Measurements from ENCODE around the gene ACAD9. TPM values are rescaled to one million over a fixed set of nuclear protein-coding genes. Genes with fewer than 3 reads are reported as not detected.
"Not testable (repeated sequence)": the region's sequence is repeated elsewhere in the genome, so short reads cannot be mapped to it uniquely, and the experiment has no call there.

ACAD9 gene
- polyA plus RNA-seq (2013, experiment 1 of 2) = 25.3 TPM
- polyA plus RNA-seq (2013, experiment 2 of 2) = 26.9 TPM

GRCh38 chr3:128879125-128879969 lies at the start of gene ACAD9:
TSS of gene ACAD9 (plus strand) at chr3:128879620. CDS start at chr3:128879692, 72 bp downstream.
- Histone ChIP-seq H4K8ac (ENCODE audit: low read length) (peak within 1 kb of the TSS; percentile 95), H3K9ac (ENCODE audit: low read length) (peak within 1 kb of the TSS; percentile 96), H2BK120ac (ENCODE audit: low read depth, low read length) (peak within 1 kb of the TSS; percentile 50), H3K4me1 (ENCODE audit: control insufficient read depth, insufficient read depth, low read depth, low read length) (peaks cover 11% of the 10 kb centered on the region), H3K27me3 (ENCODE audit: control insufficient read depth in 1 of 2, insufficient read depth in 1 of 2, low read length in 2 of 2) (peaks cover 0 to 11% of the 10 kb centered on the region in 2 experiments), H3K4me2 (ENCODE audit: low read length, poor library complexity, severe bottlenecking) (peak within 1 kb of the TSS; percentile 74), H3K4me3 (ENCODE audit: insufficient read depth in 1 of 2, low read depth in 1 of 2, low read length in 2 of 2) (peak within 1 kb of the TSS; percentile 91 to 96), H2BK15ac (ENCODE audit: low read depth, poor library complexity, severe bottlenecking) (peak within 1 kb of the TSS; percentile 63), H2BK5ac (ENCODE audit: low read depth, low read length, poor library complexity, severe bottlenecking) (peak within 1 kb of the TSS; percentile 60), H2AFZ (ENCODE audit: low read depth, low read length) (peak within 1 kb of the TSS; percentile 97), H4K91ac (ENCODE audit: low read length) (peak within 1 kb of the TSS; percentile 76), H3K4ac (ENCODE audit: low read depth in 1 of 2, low read length in 2 of 2) (peak within 1 kb of the TSS; percentile 80 to 97), H2AK5ac (ENCODE audit: low read length, severe bottlenecking) (peak within 1 kb of the TSS; percentile 46), H3K27ac (ENCODE audit: low read length, poor library complexity, severe bottlenecking) (peak within 1 kb of the TSS; percentile 78), H2BK12ac (ENCODE audit: low read length in 2 of 2) (no peak within 1 kb of the TSS), H3K36me3 (ENCODE audit: control insufficient read depth in 1 of 2, insufficient read depth in 2 of 2, low read depth in 1 of 2, low read length in 2 of 2) (peaks cover 2 to 28% of the 10 kb centered on the region in 2 experiments), H3K14ac (ENCODE audit: low read length in 2 of 2) (peak within 1 kb of the TSS in 1 of 2 experiments; percentile 18), H3K9me3 (ENCODE audit: control insufficient read depth, low read length) (no peaks in the 10 kb centered on the region), H3K23ac (ENCODE audit: low read length in 2 of 2) (no peak within 1 kb of the TSS), H3K18ac (ENCODE audit: low read depth in 1 of 2, low read length in 2 of 2) (peak within 1 kb of the TSS; percentile 91 to 93), H3K79me1 (replicated peaks; ENCODE audit: low read length, poor library complexity, severe bottlenecking) (peaks cover 27% of the 10 kb centered on the region)
- peak; percentile 97 for DNase-seq
- 1% methylated on average over 65 of the region's 65 CpGs for WGBS

GRCh38 chr3:128829925-128830625 lies 49.3 kb upstream of the ACAD9 start:
- H3K18ac ChIP-seq (ENCODE audit: low read depth in 1 of 2, low read length in 2 of 2); H2BK12ac ChIP-seq (ENCODE audit: low read length in 2 of 2); H2AK5ac ChIP-seq (ENCODE audit: low read length, severe bottlenecking); DNase-seq; H3K4ac ChIP-seq (ENCODE audit: low read depth in 1 of 2, low read length in 2 of 2); H2AFZ ChIP-seq (ENCODE audit: low read depth, low read length); H4K8ac ChIP-seq (ENCODE audit: low read length); H3K23ac ChIP-seq (ENCODE audit: low read length in 2 of 2); H2BK15ac ChIP-seq (ENCODE audit: low read depth, poor library complexity, severe bottlenecking); H3K27me3 ChIP-seq (ENCODE audit: control insufficient read depth in 1 of 2, insufficient read depth in 1 of 2, low read length in 2 of 2); H4K91ac ChIP-seq (ENCODE audit: low read length); H3K4me1 ChIP-seq (ENCODE audit: control insufficient read depth, insufficient read depth, low read depth, low read length); H3K27ac ChIP-seq (ENCODE audit: low read length, poor library complexity, severe bottlenecking); H2BK5ac ChIP-seq (ENCODE audit: low read depth, low read length, poor library complexity, severe bottlenecking); H3K36me3 ChIP-seq (ENCODE audit: control insufficient read depth in 1 of 2, insufficient read depth in 2 of 2, low read depth in 1 of 2, low read length in 2 of 2); H3K4me2 ChIP-seq (ENCODE audit: low read length, poor library complexity, severe bottlenecking); H3K9me3 ChIP-seq (ENCODE audit: control insufficient read depth, low read length); H3K4me3 ChIP-seq (ENCODE audit: insufficient read depth in 1 of 2, low read depth in 1 of 2, low read length in 2 of 2); H3K79me1 ChIP-seq (replicated peaks; ENCODE audit: low read length, poor library complexity, severe bottlenecking); H3K14ac ChIP-seq (ENCODE audit: low read length in 2 of 2); H3K9ac ChIP-seq (ENCODE audit: low read length); H2BK120ac ChIP-seq (ENCODE audit: low read depth, low read length): not testable (repeated sequence)
- 73% methylated on average over 7 of the region's 7 CpGs for WGBS

- not testable (repeated sequence) for H2BK15ac ChIP-seq (ENCODE audit: low read depth, poor library complexity, severe bottlenecking); H4K91ac ChIP-seq (ENCODE audit: low read length); H2BK5ac ChIP-seq (ENCODE audit: low read depth, low read length, poor library complexity, severe bottlenecking); H2BK12ac ChIP-seq (ENCODE audit: low read length in 2 of 2); H2AFZ ChIP-seq (ENCODE audit: low read depth, low read length); H2BK120ac ChIP-seq (ENCODE audit: low read depth, low read length); DNase-seq; H3K4me1 ChIP-seq (ENCODE audit: control insufficient read depth, insufficient read depth, low read depth, low read length); H3K4me3 ChIP-seq (ENCODE audit: insufficient read depth in 1 of 2, low read depth in 1 of 2, low read length in 2 of 2); H3K14ac ChIP-seq (ENCODE audit: low read length in 2 of 2); H3K27ac ChIP-seq (ENCODE audit: low read length, poor library complexity, severe bottlenecking); H4K8ac ChIP-seq (ENCODE audit: low read length); H3K18ac ChIP-seq (ENCODE audit: low read depth in 1 of 2, low read length in 2 of 2); H3K9me3 ChIP-seq (ENCODE audit: control insufficient read depth, low read length); H3K27me3 ChIP-seq (ENCODE audit: control insufficient read depth in 1 of 2, insufficient read depth in 1 of 2, low read length in 2 of 2); H3K4ac ChIP-seq (ENCODE audit: low read depth in 1 of 2, low read length in 2 of 2); H3K36me3 ChIP-seq (ENCODE audit: control insufficient read depth in 1 of 2, insufficient read depth in 2 of 2, low read depth in 1 of 2, low read length in 2 of 2); H3K9ac ChIP-seq (ENCODE audit: low read length); H3K23ac ChIP-seq (ENCODE audit: low read length in 2 of 2); H3K4me2 ChIP-seq (ENCODE audit: low read length, poor library complexity, severe bottlenecking); H3K79me1 ChIP-seq (replicated peaks; ENCODE audit: low read length, poor library complexity, severe bottlenecking); H2AK5ac ChIP-seq (ENCODE audit: low read length, severe bottlenecking)
- 90% methylated on average over 5 of the region's 5 CpGs for WGBS
Measured at GRCh38 chr3:128830762-128831161, 48.7 kb upstream of the ACAD9 start.

GRCh38 chr3:128832979-128833378 lies 46.4 kb upstream of the ACAD9 start:
- not testable (repeated sequence) for H2BK5ac ChIP-seq (ENCODE audit: low read depth, low read length, poor library complexity, severe bottlenecking); H3K23ac ChIP-seq (ENCODE audit: low read length in 2 of 2); H3K27me3 ChIP-seq (ENCODE audit: control insufficient read depth in 1 of 2, insufficient read depth in 1 of 2, low read length in 2 of 2); H3K4ac ChIP-seq (ENCODE audit: low read depth in 1 of 2, low read length in 2 of 2); H3K4me1 ChIP-seq (ENCODE audit: control insufficient read depth, insufficient read depth, low read depth, low read length); DNase-seq; H3K27ac ChIP-seq (ENCODE audit: low read length, poor library complexity, severe bottlenecking); H2AK5ac ChIP-seq (ENCODE audit: low read length, severe bottlenecking); H3K4me3 ChIP-seq (ENCODE audit: insufficient read depth in 1 of 2, low read depth in 1 of 2, low read length in 2 of 2); H4K91ac ChIP-seq (ENCODE audit: low read length); H3K9ac ChIP-seq (ENCODE audit: low read length); H2AFZ ChIP-seq (ENCODE audit: low read depth, low read length); H2BK15ac ChIP-seq (ENCODE audit: low read depth, poor library complexity, severe bottlenecking); H3K9me3 ChIP-seq (ENCODE audit: control insufficient read depth, low read length); H3K36me3 ChIP-seq (ENCODE audit: control insufficient read depth in 1 of 2, insufficient read depth in 2 of 2, low read depth in 1 of 2, low read length in 2 of 2); H2BK12ac ChIP-seq (ENCODE audit: low read length in 2 of 2); H4K8ac ChIP-seq (ENCODE audit: low read length); H3K18ac ChIP-seq (ENCODE audit: low read depth in 1 of 2, low read length in 2 of 2); H3K79me1 ChIP-seq (replicated peaks; ENCODE audit: low read length, poor library complexity, severe bottlenecking); H3K14ac ChIP-seq (ENCODE audit: low read length in 2 of 2); H2BK120ac ChIP-seq (ENCODE audit: low read depth, low read length); H3K4me2 ChIP-seq (ENCODE audit: low read length, poor library complexity, severe bottlenecking)
- 87% methylated on average over 5 of the region's 5 CpGs for WGBS
